Esophagus (tissue), 2 donors: ENCODE measurements around the gene DDX42. TPM values are rescaled to one million over a fixed set of nuclear protein-coding genes. Genes with fewer than 3 reads are reported as not detected.

Experiments
- H3K27ac ChIP-seq, 2 donors: one replicate each; pipeline ENCODE4 v1.5.1; 2013; ENCODE audit warnings: low read depth in 2 of 2, mild to moderate bottlenecking in 2 of 2, inconsistent platforms in 1 of 2, low read length in 1 of 2, moderate library complexity in 1 of 2
- H3K27me3 ChIP-seq, 2 donors: one replicate each; pipeline ENCODE4 v1.6.1; 2013; ENCODE audit warnings: low read length in 2 of 2, control low read depth in 1 of 2, mild to moderate bottlenecking in 1 of 2; ENCODE audit not compliant: insufficient read depth in 2 of 2, control insufficient read depth in 1 of 2
- H3K36me3 ChIP-seq, 2 donors: one replicate each; pipeline ENCODE4 v1.6.1; 2013; ENCODE audit warnings: low read length in 1 of 2; ENCODE audit not compliant: control insufficient read depth in 2 of 2, insufficient read depth in 2 of 2
- H3K4me1 ChIP-seq, 2 donors: one replicate each; pipeline ENCODE4 v1.6.1; 2013; ENCODE audit warnings: low read length in 1 of 2; ENCODE audit not compliant: control insufficient read depth in 2 of 2, insufficient read depth in 2 of 2
- H3K4me3 ChIP-seq, 2 donors: one replicate each; pipeline ENCODE4 v1.5.1; 2013; ENCODE audit warnings: low read length in 2 of 2, mild to moderate bottlenecking in 2 of 2, low read depth in 1 of 2, moderate library complexity in 1 of 2
- H3K9me3 ChIP-seq, 2 donors: one replicate each; pipeline ENCODE4 v1.6.1; 2013; ENCODE audit warnings: mild to moderate bottlenecking in 2 of 2, low read depth in 1 of 2, low read length in 1 of 2, moderate library complexity in 1 of 2; ENCODE audit not compliant: control insufficient read depth in 2 of 2, insufficient read depth in 1 of 2
- WGBS, 2 donors: extraction: QIAGEN DNeasy Blood & Tissue Kit; methylation state at CpG; one replicate each; pipeline ENCODE4 v1.1.7; 2013; 5-methylcytosine and 5-hydroxymethylcytosine counted together
- polyA plus RNA-seq, 2 donors: library from polyadenylated mRNA; stranded (reverse); fragments of 200-250 nt; gene quantifications; one replicate each; pipeline ENCODE4 v1.2.3, GENCODE V29; 2013
- donor health status: healthy with polysubstance abuse.
- donor health status: Bipolar disorder and iron deficiency.

DDX42 gene
- polyA plus RNA-seq, 2 donors = 48.7 to 69.6 TPM

- 69 to 72% methylated on average over 21 of the region's 21 CpGs for whole genome bisulfite sequencing, 2 donors
- H3K9me3 ChIP-seq = no peaks in the 10 kb centered on the region
- peak overlapping the region in 1 of 2 donors; percentile 34 for H3K27ac ChIP-seq
- H3K36me3 ChIP-seq = peaks cover 42 to 62% of the 10 kb centered on the region in 2 donors
- no peaks in the 10 kb centered on the region for H3K4me1 ChIP-seq
- H3K4me3 ChIP-seq = no peak overlapping the region
- no peaks in the 10 kb centered on the region for H3K27me3 ChIP-seq
These were observed 45.9 kb downstream of the DDX42 start for GRCh38 chr17:63819585-63820537.

GRCh38 chr17:63820963-63821561 is 47.1 kb downstream of the DDX42 start:
- Histone ChIP-seq H3K36me3 (peaks cover 42 to 59% of the 10 kb centered on the region in 2 donors), H3K4me3 (no peak overlapping the region), H3K4me1 (peaks cover 0 to 3% of the 10 kb centered on the region in 2 donors), H3K27ac (no peak overlapping the region), H3K9me3 (no peaks in the 10 kb centered on the region), H3K27me3 (no peaks in the 10 kb centered on the region)
- WGBS, 2 donors = 84 to 88% methylated on average over 10 of the region's 10 CpGs

DNA sequence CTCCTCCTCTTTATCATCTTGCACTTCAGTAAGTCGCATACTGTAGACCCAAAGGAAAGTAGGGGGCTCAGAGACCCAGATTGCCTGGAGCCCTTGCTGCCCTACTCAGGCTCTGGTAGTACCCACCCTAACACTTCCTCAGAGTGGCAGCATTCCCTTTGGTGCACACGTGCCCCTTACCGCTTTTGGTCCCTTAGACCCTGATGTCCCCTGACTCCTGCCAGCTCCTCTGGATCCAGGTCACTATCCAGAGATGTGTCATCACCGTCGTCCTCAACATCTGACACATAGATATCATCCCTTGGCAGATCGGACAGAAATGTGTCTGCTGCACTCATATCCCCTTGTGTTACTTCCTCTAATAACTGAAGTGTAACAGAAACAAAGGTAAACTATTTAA is 47.8 kb downstream of the DDX42 start:
- Histone ChIP-seq H3K36me3 (peaks cover 42 to 57% of the 10 kb centered on the region in 2 donors), H3K4me3 (no peak overlapping the region), H3K4me1 (peaks cover 0 to 5% of the 10 kb centered on the region in 2 donors), H3K27me3 (no peaks in the 10 kb centered on the region), H3K27ac (no peak overlapping the region), H3K9me3 (no peaks in the 10 kb centered on the region)
- WGBS, 2 donors = 77 to 80% methylated on average over 6 of the region's 6 CpGs

- H3K36me3 ChIP-seq = peaks cover 42 to 53% of the 10 kb centered on the region in 2 donors
- H3K4me1 ChIP-seq = peaks cover 0 to 5% of the 10 kb centered on the region in 2 donors
- no peaks in the 10 kb centered on the region for H3K9me3 ChIP-seq
- no peaks in the 10 kb centered on the region for H3K27me3 ChIP-seq
- H3K4me3 ChIP-seq = no peak overlapping the region
- H3K27ac ChIP-seq = no peak overlapping the region
These were observed 48.6 kb downstream of the DDX42 start for GRCh38 chr17:63822537-63822936.

GRCh38 chr17:63823659-63824331 is 49.8 kb downstream of the DDX42 start:
- no peaks in the 10 kb centered on the region for H3K27me3 ChIP-seq
- no peak overlapping the region for H3K4me3 ChIP-seq
- H3K27ac ChIP-seq = no peak overlapping the region
- H3K9me3 ChIP-seq = no peaks in the 10 kb centered on the region
- peaks cover 33 to 44% of the 10 kb centered on the region in 2 donors for H3K36me3 ChIP-seq
- peaks cover 0 to 5% of the 10 kb centered on the region in 2 donors for H3K4me1 ChIP-seq
- WGBS, 2 donors = 91 to 95% methylated on average over 13 of the region's 13 CpGs

DNA sequence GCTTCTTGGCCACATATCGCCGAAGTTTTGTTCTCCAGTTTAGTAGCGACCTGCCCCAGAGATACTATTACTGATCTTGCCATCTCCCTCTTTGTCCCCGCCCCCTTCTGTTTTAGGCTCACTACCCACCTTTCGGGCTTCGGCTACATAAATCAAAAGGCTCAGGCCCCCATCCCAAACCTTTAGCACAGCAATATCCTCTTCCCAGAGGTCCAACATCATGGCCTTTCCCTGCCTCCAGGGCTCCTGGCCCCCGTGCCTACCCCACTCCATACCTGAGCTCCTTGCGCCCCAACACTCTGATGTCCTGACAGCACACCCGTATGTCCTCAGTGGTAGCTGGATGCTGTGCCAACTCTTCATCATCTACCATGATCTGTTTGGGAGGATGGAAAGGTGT is 50.4 kb downstream of the DDX42 start:
- H3K36me3 ChIP-seq = peaks cover 32 to 44% of the 10 kb centered on the region in 2 donors
- H3K4me3 ChIP-seq = no peak overlapping the region
- H3K27ac ChIP-seq = no peak overlapping the region
- WGBS, 2 donors = 93% methylated on average over 9 of the region's 9 CpGs
- peaks cover 0 to 5% of the 10 kb centered on the region in 2 donors for H3K4me1 ChIP-seq
- H3K9me3 ChIP-seq = no peaks in the 10 kb centered on the region
- H3K27me3 ChIP-seq = no peaks in the 10 kb centered on the region

GRCh38 chr17:63826468-63827001 is 52.6 kb downstream of the DDX42 start:
- Histone ChIP-seq H3K4me1 (peaks cover 0 to 5% of the 10 kb centered on the region in 2 donors), H3K27me3 (no peaks in the 10 kb centered on the region), H3K27ac (peak overlapping the region; percentile 91 to 94), H3K4me3 (peak overlapping the region; percentile 68 to 88), H3K9me3 (no peaks in the 10 kb centered on the region), H3K36me3 (peaks cover 37 to 50% of the 10 kb centered on the region in 2 donors)
- WGBS, 2 donors = 0 to 1% methylated on average over 31 of the region's 31 CpGs

DNA sequence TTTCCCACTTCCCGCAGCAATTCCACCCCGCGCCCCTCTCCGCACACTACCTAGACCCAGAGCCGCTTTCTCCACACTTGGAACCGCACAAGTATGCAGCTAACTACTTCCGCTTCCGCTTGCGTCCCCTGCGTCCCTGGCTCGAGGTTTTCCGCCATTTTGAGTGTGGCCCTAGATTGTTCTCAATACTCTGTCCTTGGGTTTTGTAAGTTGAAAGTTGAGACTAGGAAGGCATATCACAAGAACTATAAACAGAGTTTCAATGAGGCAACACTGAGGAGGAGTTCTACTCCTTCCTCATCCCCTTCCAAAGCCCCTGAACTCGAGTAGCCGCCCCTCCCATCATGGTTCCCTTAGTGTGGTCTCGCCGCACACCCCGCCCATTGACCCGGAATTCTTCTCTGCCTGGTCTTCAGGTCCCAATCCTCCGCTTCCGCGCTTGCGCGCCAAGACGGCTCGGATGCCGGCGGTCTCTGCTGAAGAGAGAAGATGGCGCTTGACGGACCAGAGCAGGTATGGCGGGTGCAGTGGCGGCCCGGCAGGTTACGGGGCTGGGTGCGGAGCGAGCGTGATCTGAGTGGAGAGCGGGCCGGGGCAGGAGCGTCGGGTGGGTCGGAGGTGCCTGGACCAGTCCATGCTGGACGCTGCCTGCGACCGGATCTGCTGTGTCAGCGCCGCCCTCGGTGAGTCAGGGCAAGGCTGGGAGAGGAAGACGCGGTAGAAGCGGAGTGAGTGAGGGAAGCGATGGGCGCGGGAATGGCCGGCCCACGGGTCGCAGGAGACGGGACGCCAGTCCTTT is 53.2 kb downstream of the DDX42 start, which contains the start of the genes FTSJ3 and PSMC5:
Gene FTSJ3, minus strand, starts transcription at position 662 of the 799 bp plus-strand sequence. CDS start 761 bp downstream, outside the sequence.
Gene PSMC5, plus strand, starts transcription at position 430 of the 799 bp plus-strand sequence. Its CDS starts 60 bp downstream, at position 490.
- Histone ChIP-seq H3K36me3 (peaks cover 42 to 52% of the 10 kb centered on the region in 2 donors), H3K27ac (peak within 1 kb of the TSS; percentile 91 to 94)
- 0 to 1% methylated on average over 58 of the region's 58 CpGs for WGBS, 2 donors

More for the DNA sequence above, 53.2 kb downstream of the DDX42 start, which contains the start of the genes FTSJ3 and PSMC5:
- Histone ChIP-seq H3K27me3 (no peaks in the 10 kb centered on the region), H3K4me1 (peaks cover 0 to 5% of the 10 kb centered on the region in 2 donors), H3K9me3 (no peaks in the 10 kb centered on the region), H3K4me3 (peak within 1 kb of the TSS; percentile 68 to 88)
